ENCODE measurements around the gene CCNF. TPM values are rescaled to one million over a fixed set of nuclear protein-coding genes. Genes with fewer than 3 reads are reported as not detected.
A peak's percentile ranks its signal among the peaks of the same experiment; 100 is the strongest.

Gene CCNF
- total RNA-seq, 2 donors from 2014 or later: 59.6 to 64.5 TPM

- no peaks in the 10 kb centered on the region for H3K27me3 Mint-ChIP-seq
- no peak for ATAC-seq (replicated peaks)
- no peak overlapping the region for H3K27ac Mint-ChIP-seq
- no peaks in the 10 kb centered on the region for H3K9me3 Mint-ChIP-seq
- H3K4me1 Mint-ChIP-seq: peaks cover 5% of the 10 kb centered on the region
- H3K36me3 Mint-ChIP-seq (ENCODE audit: low read depth): peaks cover 49% of the 10 kb centered on the region
- H3K4me3 Mint-ChIP-seq: no peak overlapping the region
Observed at GRCh38 chr16:2457946-2458345, 28.7 kb downstream of the CCNF start.

- no peaks in the 10 kb centered on the region for H3K27me3 Mint-ChIP-seq
Observed at GRCh38 chr16:2458887-2459646, 29.8 kb downstream of the CCNF start.

GRCh38 chr16:2459647-2460390 is 30.6 kb downstream of the CCNF start, which contains the start of gene TEDC2:
TEDC2 (plus strand) TSS chr16:2460109; CDS start chr16:2460145, 36 bp downstream.
- Mint-ChIP-seq H3K9me3 (no peaks in the 10 kb centered on the region), H3K4me3 (peak within 1 kb of the TSS; percentile 87), H3K36me3 (ENCODE audit: low read depth) (peaks cover 34% of the 10 kb centered on the region), H3K27me3 (no peaks in the 10 kb centered on the region), H3K27ac (peak within 1 kb of the TSS; percentile 76), H3K4me1 (peaks cover 5% of the 10 kb centered on the region)
- ATAC-seq (replicated peaks): peak; percentile 98

More at GRCh38 chr16:2458887-2459646, 29.8 kb downstream of the CCNF start:
- Mint-ChIP-seq H3K4me3 (peak overlapping the region; percentile 87), H3K4me1 (peaks cover 5% of the 10 kb centered on the region), H3K36me3 (ENCODE audit: low read depth) (peaks cover 38% of the 10 kb centered on the region), H3K9me3 (no peaks in the 10 kb centered on the region), H3K27ac (peak overlapping the region; percentile 76)
- ATAC-seq (replicated peaks): no peak

DNA sequence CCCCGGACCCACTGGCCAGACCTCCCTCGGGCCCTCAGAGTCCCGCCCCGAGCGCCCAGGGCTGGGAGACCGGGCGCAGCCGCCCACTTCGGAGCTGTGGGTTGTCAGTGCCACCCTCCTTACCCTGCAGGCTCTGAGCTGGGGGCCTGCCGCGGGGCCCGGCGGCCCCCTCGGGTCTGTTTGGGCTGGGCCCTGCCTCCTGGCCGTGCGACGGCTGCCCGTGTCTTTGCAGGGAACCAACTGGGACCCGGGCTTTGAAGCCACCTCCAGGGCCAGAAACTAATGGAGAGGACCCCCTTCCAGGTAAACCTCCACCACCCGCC is 31.1 kb downstream of the CCNF start:
- Mint-ChIP-seq H3K27me3 (no peaks in the 10 kb centered on the region), H3K4me3 (peak overlapping the region; percentile 87), H3K36me3 (ENCODE audit: low read depth) (peaks cover 29% of the 10 kb centered on the region), H3K4me1 (peaks cover 5% of the 10 kb centered on the region), H3K9me3 (no peaks in the 10 kb centered on the region), H3K27ac (no peak overlapping the region)
- no peak for ATAC-seq (replicated peaks)

- Mint-ChIP-seq H3K27ac (no peak overlapping the region), H3K4me1 (peaks cover 5% of the 10 kb centered on the region), H3K9me3 (no peaks in the 10 kb centered on the region), H3K4me3 (peak overlapping the region; percentile 39), H3K27me3 (no peaks in the 10 kb centered on the region), H3K36me3 (ENCODE audit: low read depth) (peaks cover 24% of the 10 kb centered on the region)
- no peak for ATAC-seq (replicated peaks)
Observed at GRCh38 chr16:2460916-2461315, 31.7 kb downstream of the CCNF start.

- H3K9me3 Mint-ChIP-seq: no peaks in the 10 kb centered on the region
Observed at GRCh38 chr16:2462031-2462866, 33.0 kb downstream of the CCNF start.

DNA sequence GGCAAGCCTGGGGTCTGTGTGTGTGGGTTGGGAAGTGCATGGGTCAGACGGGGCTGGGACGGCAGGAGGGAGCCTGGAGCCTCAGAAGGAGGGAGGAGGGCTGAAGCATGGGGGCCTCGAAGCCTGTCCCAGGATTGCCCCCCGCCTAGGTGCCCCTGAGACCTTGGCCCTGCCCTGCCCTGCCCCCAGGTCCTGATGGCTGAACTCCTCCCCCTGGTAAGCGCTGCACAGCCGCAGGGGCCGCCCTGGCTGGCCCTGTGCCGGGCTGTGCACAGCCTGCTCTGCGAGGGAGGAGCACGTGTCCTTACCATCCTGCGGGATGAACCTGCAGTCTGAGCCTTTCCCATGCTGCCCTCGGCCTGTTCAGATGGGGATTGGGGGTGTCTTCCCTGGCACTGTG is 35.1 kb downstream of the CCNF start:
- no peak for ATAC-seq (replicated peaks)
- Mint-ChIP-seq H3K27me3 (no peaks in the 10 kb centered on the region), H3K9me3 (no peaks in the 10 kb centered on the region), H3K27ac (no peak overlapping the region), H3K4me1 (peaks cover 4% of the 10 kb centered on the region), H3K36me3 (ENCODE audit: low read depth) (peaks cover 4% of the 10 kb centered on the region), H3K4me3 (no peak overlapping the region)

More at GRCh38 chr16:2462031-2462866, 33.0 kb downstream of the CCNF start:
- no peak for ATAC-seq (replicated peaks)
- no peak overlapping the region for H3K4me3 Mint-ChIP-seq
- H3K4me1 Mint-ChIP-seq: peaks cover 5% of the 10 kb centered on the region
- H3K27me3 Mint-ChIP-seq: no peaks in the 10 kb centered on the region
- no peak overlapping the region for H3K27ac Mint-ChIP-seq
- H3K36me3 Mint-ChIP-seq (ENCODE audit: low read depth): peaks cover 10% of the 10 kb centered on the region

DNA sequence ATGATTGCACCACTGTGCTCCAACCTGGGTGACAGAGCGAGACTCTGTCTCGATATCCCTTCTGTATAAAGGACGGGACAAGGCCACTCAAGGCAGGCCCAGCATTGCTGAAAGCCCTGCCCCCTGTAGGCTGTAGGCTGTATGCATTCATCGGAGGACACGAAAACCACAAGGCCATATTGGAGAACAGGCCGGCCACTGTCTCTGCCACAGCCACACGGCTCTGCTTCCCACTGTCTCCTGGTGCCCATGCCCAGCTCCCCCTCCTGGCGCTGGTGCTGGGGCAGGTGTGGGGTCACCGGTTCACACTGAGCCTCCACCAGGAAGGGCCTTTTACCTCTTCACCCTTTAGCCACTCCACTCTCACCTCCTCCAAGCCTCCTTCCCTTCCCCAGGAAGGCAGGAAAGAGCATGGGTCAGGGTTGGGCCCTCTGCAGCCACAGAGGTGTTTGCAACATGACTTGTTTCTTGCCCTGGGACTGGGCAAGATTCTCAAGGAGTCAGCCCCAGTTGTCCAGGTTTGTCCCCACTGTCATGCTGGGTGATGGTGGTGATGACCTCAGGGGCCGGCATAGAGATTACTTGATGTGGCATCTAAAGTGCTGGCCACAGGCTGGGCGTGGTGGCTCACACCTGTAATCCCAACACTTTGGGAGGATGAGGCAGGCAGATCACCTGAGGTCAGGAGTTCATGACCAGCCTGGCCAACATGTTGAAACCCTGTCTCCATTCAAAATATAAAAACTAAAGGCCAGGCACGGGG is 36.6 kb downstream of the CCNF start:
- H3K9me3 Mint-ChIP-seq: no peaks in the 10 kb centered on the region
- peaks cover 5% of the 10 kb centered on the region for H3K4me1 Mint-ChIP-seq
- no peak overlapping the region for H3K27ac Mint-ChIP-seq
- no peak overlapping the region for H3K4me3 Mint-ChIP-seq
- no peaks in the 10 kb centered on the region for H3K36me3 Mint-ChIP-seq (ENCODE audit: low read depth)
- ATAC-seq (replicated peaks): no peak
- peaks cover 11% of the 10 kb centered on the region for H3K27me3 Mint-ChIP-seq

- peaks cover 5% of the 10 kb centered on the region for H3K4me1 Mint-ChIP-seq
- no peaks in the 10 kb centered on the region for H3K36me3 Mint-ChIP-seq (ENCODE audit: low read depth)
- no peak overlapping the region for H3K27ac Mint-ChIP-seq
- H3K9me3 Mint-ChIP-seq: no peaks in the 10 kb centered on the region
- peaks cover 11% of the 10 kb centered on the region for H3K27me3 Mint-ChIP-seq
- H3K4me3 Mint-ChIP-seq: peak overlapping the region; percentile 13
- peak; percentile 7 for ATAC-seq (replicated peaks)
Observed at GRCh38 chr16:2466667-2467527, 37.6 kb downstream of the CCNF start.

DNA sequence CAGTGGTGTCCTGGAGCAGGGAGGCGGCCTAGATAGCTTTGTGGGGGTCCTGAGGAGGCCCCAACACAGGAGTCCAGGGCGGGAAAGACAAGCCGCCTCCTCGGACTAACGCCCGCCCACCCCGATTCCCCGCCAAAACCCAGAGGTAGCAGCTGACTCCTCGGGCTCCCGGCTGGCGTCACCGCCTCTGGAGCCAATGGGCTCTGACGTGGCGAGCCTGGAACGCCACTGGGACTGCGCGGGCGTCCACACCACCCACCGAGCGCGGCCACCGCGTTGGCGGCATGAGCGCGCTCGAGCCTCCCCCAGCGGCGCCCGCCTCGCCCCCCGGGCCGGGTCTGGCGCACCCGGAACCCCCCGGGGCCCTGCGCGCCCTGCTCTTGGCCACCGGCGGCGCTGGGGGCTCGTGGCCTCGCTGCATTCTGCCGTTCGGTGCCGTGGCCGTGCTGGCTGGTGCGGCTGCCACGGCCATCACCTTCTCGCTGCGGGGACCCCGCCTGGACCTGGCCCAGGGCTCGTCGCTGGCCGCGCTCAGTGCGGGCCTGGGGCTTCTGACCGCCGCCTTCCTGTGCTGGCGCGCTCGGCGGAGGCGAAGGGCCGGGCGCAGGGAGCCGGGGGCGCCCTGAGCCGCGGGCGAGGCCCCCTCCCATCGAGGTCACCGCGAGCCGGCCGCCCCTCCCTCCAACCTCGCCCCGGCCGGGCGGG is 38.4 kb downstream of the CCNF start:
- H3K36me3 Mint-ChIP-seq (ENCODE audit: low read depth): no peaks in the 10 kb centered on the region
- peak overlapping the region; percentile 13 for H3K4me3 Mint-ChIP-seq
- no peak overlapping the region for H3K27ac Mint-ChIP-seq
- H3K9me3 Mint-ChIP-seq: no peaks in the 10 kb centered on the region
- H3K4me1 Mint-ChIP-seq: peaks cover 5% of the 10 kb centered on the region
- H3K27me3 Mint-ChIP-seq: peaks cover 11% of the 10 kb centered on the region
- ATAC-seq (replicated peaks): peak; percentile 58

- peak overlapping the region; percentile 21 for H3K4me3 Mint-ChIP-seq
- ATAC-seq (replicated peaks): peak; percentile 31
- peaks cover 11% of the 10 kb centered on the region for H3K27me3 Mint-ChIP-seq
- H3K36me3 Mint-ChIP-seq (ENCODE audit: low read depth): no peaks in the 10 kb centered on the region
- H3K27ac Mint-ChIP-seq: no peak overlapping the region
- H3K4me1 Mint-ChIP-seq: peaks cover 5% of the 10 kb centered on the region
- H3K9me3 Mint-ChIP-seq: no peaks in the 10 kb centered on the region
Observed at GRCh38 chr16:2468233-2468724, 39.0 kb downstream of the CCNF start.

GRCh38 chr16:2468725-2469398 is 39.6 kb downstream of the CCNF start:
- ATAC-seq (replicated peaks): no peak
- H3K9me3 Mint-ChIP-seq: no peaks in the 10 kb centered on the region
- H3K4me1 Mint-ChIP-seq: peaks cover 5% of the 10 kb centered on the region
- no peak overlapping the region for H3K27ac Mint-ChIP-seq
- H3K4me3 Mint-ChIP-seq: peak overlapping the region; percentile 21
- H3K27me3 Mint-ChIP-seq: peaks cover 11% of the 10 kb centered on the region
- no peaks in the 10 kb centered on the region for H3K36me3 Mint-ChIP-seq (ENCODE audit: low read depth)

Measured in activated T-helper 17 cell treated with anti-CD3 and anti-CD28 coated beads, Interleukin-2, amount 50 U/mL, for 72 hours (primary cell).